ENCODE measurements around the gene OR2T8. TPM values are rescaled to one million over a fixed set of nuclear protein-coding genes. Genes with fewer than 3 reads are reported as not detected.

The OR2T8 gene
- total and polyA plus RNA-seq, 2 of the 4 experiments (the other 2 are of a cell fraction) = not detected

DNA sequence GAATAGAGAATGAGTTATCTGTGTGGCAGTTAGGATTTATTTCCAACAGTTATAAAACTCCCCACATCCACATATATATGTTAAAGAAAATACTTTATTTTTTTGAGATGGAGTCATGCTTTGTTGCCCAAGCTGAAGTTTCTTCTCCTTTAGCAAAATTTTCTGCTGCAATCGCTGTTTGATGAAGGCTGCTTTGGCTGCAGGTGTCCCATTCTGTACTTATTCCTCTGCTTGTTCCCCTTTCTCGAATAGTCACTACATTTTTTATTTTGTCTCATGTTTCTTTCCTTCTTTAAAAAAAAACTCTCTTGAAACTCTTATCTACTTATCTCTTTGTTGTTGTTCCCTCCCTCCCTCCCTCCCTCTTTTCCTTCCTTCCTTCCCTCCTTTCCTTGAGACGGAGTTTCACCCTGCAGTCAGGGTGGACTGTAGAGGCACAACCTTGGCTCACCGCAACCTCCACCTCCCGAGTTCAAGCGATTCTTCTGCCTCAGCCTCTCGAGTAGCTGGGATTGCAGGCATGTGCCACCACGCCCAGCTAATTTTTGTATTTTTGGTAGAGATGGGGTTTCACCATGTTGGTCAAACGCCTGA lies 14.0 kb upstream of the OR2T8 start:
- no peak overlapping the region for H2AFZ ChIP-seq (replicated peaks; ENCODE audit: low read length, poor library complexity)
- no peak overlapping the region for H3K4ac ChIP-seq (ENCODE audit: low read depth, low read length)
- no peak overlapping the region for H3K18ac ChIP-seq (ENCODE audit: low read depth, low read length)
- H3K27ac ChIP-seq (ENCODE audit: insufficient read depth, low read length) = no peak overlapping the region
- no peak overlapping the region for H2BK120ac ChIP-seq (ENCODE audit: low read depth, low read length)
- no peak overlapping the region for H3K9ac ChIP-seq (ENCODE audit: low read depth, low read length)
- no peak overlapping the region for H3K23ac ChIP-seq (ENCODE audit: low read depth, low read length)
- no peak overlapping the region for H3K14ac ChIP-seq (replicated peaks; ENCODE audit: low read depth, low read length)
- H4K91ac ChIP-seq (ENCODE audit: insufficient read depth, low read depth, low read length) = no peak overlapping the region
- no peak overlapping the region for H2BK20ac ChIP-seq (ENCODE audit: low read depth, low read length)
- H4K8ac ChIP-seq (ENCODE audit: low read depth in 2 of 2, low read length in 2 of 2) = no peak overlapping the region
- no TSS peak for BruUV-seq (replicated peaks)
- TF ChIP-seq RCOR1 (IDR thresholded peaks at IDR 0.05; ENCODE audit: insufficient replicate concordance, low read length) (no peak), BHLHE40 (IDR thresholded peaks at IDR 0.05; ENCODE audit: low read depth, low read length) (no peak), MAZ (IDR thresholded peaks at IDR 0.05; ENCODE audit: borderline replicate concordance, low read depth, low read length) (no peak), POLR2A (IDR thresholded peaks at IDR 0.05; ENCODE audit: low read depth, low read length) (no peak), USF2 (IDR thresholded peaks at IDR 0.05; ENCODE audit: low read depth, low read length) (no peak), SMC3 (IDR thresholded peaks at IDR 0.05; ENCODE audit: low read depth, low read length) (no peak), MXI1 (IDR thresholded peaks at IDR 0.05; ENCODE audit: borderline replicate concordance, low read depth, low read length) (no peak), CHD1 (IDR thresholded peaks at IDR 0.05; ENCODE audit: low read depth, low read length) (no peak), RAD21 (IDR thresholded peaks at IDR 0.05; ENCODE audit: low read length) (no peak), NFE2L2 (IDR thresholded peaks at IDR 0.05; ENCODE audit: low read depth, low read length) (no peak), FOS (IDR thresholded peaks at IDR 0.05; ENCODE audit: low read depth, low read length) (no peak), MAFK (IDR thresholded peaks at IDR 0.05; ENCODE audit: low read depth, low read length) (no peak), CEBPB (IDR thresholded peaks at IDR 0.05; ENCODE audit: low read depth, low read length) (no peak), RFX5 (IDR thresholded peaks at IDR 0.05; ENCODE audit: low read depth, low read length) (no peak)
- TF ChIP-seq, protein P1, sequence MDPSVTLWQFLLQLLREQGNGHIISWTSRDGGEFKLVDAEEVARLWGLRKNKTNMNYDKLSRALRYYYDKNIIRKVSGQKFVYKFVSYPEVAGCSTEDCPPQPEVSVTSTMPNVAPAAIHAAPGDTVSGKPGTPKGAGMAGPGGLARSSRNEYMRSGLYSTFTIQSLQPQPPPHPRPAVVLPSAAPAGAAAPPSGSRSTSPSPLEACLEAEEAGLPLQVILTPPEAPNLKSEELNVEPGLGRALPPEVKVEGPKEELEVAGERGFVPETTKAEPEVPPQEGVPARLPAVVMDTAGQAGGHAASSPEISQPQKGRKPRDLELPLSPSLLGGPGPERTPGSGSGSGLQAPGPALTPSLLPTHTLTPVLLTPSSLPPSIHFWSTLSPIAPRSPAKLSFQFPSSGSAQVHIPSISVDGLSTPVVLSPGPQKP (IDR thresholded peaks at IDR 0.05; ENCODE audit: borderline replicate concordance, low read depth, low read length) = no peak
- TF ChIP-seq, protein P2, sequence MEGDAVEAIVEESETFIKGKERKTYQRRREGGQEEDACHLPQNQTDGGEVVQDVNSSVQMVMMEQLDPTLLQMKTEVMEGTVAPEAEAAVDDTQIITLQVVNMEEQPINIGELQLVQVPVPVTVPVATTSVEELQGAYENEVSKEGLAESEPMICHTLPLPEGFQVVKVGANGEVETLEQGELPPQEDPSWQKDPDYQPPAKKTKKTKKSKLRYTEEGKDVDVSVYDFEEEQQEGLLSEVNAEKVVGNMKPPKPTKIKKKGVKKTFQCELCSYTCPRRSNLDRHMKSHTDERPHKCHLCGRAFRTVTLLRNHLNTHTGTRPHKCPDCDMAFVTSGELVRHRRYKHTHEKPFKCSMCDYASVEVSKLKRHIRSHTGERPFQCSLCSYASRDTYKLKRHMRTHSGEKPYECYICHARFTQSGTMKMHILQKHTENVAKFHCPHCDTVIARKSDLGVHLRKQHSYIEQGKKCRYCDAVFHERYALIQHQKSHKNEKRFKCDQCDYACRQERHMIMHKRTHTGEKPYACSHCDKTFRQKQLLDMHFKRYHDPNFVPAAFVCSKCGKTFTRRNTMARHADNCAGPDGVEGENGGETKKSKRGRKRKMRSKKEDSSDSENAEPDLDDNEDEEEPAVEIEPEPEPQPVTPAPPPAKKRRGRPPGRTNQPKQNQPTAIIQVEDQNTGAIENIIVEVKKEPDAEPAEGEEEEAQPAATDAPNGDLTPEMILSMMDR (conservative IDR thresholded peaks at IDR 0.05; ENCODE audit: low read depth, low read length) = no peak
- no peaks in the 10 kb centered on the region for H3K4me1 ChIP-seq (ENCODE audit: control insufficient read depth, insufficient read depth, low read length)
- no peaks in the 10 kb centered on the region for H3K27me3 ChIP-seq (ENCODE audit: control insufficient read depth, insufficient read depth, low read length)
- DNase-seq (no peak), ATAC-seq (ENCODE audit: low read depth) (no peak)
- H3K9me1 ChIP-seq (ENCODE audit: insufficient read depth, low read length) = no peaks in the 10 kb centered on the region
- dilution Hi-C loops (cut with HindIII; ENCODE audit: low sequenced_read_pairs, unreplicated experiment) (no loop called here), intact Hi-C loops (cut with micrococcal nuclease) (no loop called here), in situ Hi-C loops (cut with MboI; ENCODE audit: low sequenced_read_pairs) (no loop called here)
- H3K56ac ChIP-seq (ENCODE audit: extremely low read depth, insufficient read depth, low read length) = no peak overlapping the region
- no peak overlapping the region for H3K4me2 ChIP-seq (ENCODE audit: low read depth, low read length)
- ChIA-PET POLR2A (ENCODE audit: unreplicated experiment) (no interaction called here), CTCF (no interaction called here)
- H3K9me3 ChIP-seq (ENCODE audit: control insufficient read depth, insufficient read depth, low read length) = peaks cover 9% of the 10 kb centered on the region
- H3K36me3 ChIP-seq (ENCODE audit: control insufficient read depth, insufficient read depth, low read length) = no peaks in the 10 kb centered on the region
- no peak overlapping the region for H2BK5ac ChIP-seq (ENCODE audit: low read depth, low read length, poor library complexity, severe bottlenecking)
- no peak overlapping the region for H3K4me3 ChIP-seq (ENCODE audit: insufficient read depth, low read depth, low read length)
- no peaks in the 10 kb centered on the region for H4K20me1 ChIP-seq (ENCODE audit: insufficient read depth, low read length)
- H2AK9ac ChIP-seq (replicated peaks; ENCODE audit: low read depth, low read length, poor library complexity) = no peak overlapping the region
- no peak overlapping the region for H4K5ac ChIP-seq (ENCODE audit: low read depth, low read length)
- WGBS, 2 experiments (ENCODE audit: extremely low coverage in 2 of 2, insufficient read length in 1 of 2) = no CpG with 5 or more reads among the region's 9 CpGs
- no peak overlapping the region for H2BK15ac ChIP-seq (ENCODE audit: low read depth, low read length)
- no peaks in the 10 kb centered on the region for H3K79me1 ChIP-seq (ENCODE audit: low read depth in 1 of 2, low read length in 2 of 2)
- H2AK5ac ChIP-seq (ENCODE audit: low read depth, low read length) = no peak overlapping the region

Measured in IMR-90 (cell line).